Keratinocyte (primary cell): ENCODE measurements around the gene GATAD1. TPM values are rescaled to one million over a fixed set of nuclear protein-coding genes. Genes with fewer than 3 reads are reported as not detected.

ENCODE experiments used
- DNase-seq: peaks from one replicate; pipeline ENCODE4 v3.0.0-alpha.2; 2011; ENCODE audit warnings: low read depth, missing footprints, low spot score
- FAIRE-seq: peaks from 2 replicates; lab custom pipeline; 2011; peaks lifted over from hg19 to GRCh38; lab: Jason Lieb, UNC
- H2AFZ ChIP-seq: 2 replicates; pipeline ENCODE4 v1.6.0; 2012; ENCODE audit warnings: low read length, control low read depth, inconsistent platforms; ENCODE audit not compliant: control insufficient read depth
- H3K27ac ChIP-seq: 2 replicates; pipeline ENCODE4 v1.5.1; 2011; ENCODE audit warnings: low read length; ENCODE audit not compliant: control insufficient read depth, insufficient read depth
- H3K27me3 ChIP-seq: 3 replicates; pipeline ENCODE4 v1.6.0; 2011; ENCODE audit warnings: low read length; ENCODE audit not compliant: control insufficient read depth, insufficient read depth; ENCODE audit errors: extremely low read depth
- H3K36me3 ChIP-seq, 2 experiments: 2 replicates in 1 of 2; 3 replicates in 1 of 2; pipeline ENCODE4 v1.5.1; 2011; ENCODE audit warnings: low read length in 2 of 2, mild to moderate bottlenecking in 1 of 2; ENCODE audit not compliant: control insufficient read depth in 2 of 2, insufficient read depth in 2 of 2; ENCODE audit errors: extremely low read depth in 1 of 2
- H3K4me1 ChIP-seq: 3 replicates; pipeline ENCODE4 v1.5.1; 2011; ENCODE audit warnings: low read length; ENCODE audit not compliant: control insufficient read depth, insufficient read depth; ENCODE audit errors: extremely low read depth
- H3K4me2 ChIP-seq: 3 replicates; pipeline ENCODE4 v1.6.0; 2011; ENCODE audit warnings: low read depth, low read length; ENCODE audit not compliant: control insufficient read depth, insufficient read depth; ENCODE audit errors: extremely low read depth
- H3K4me3 ChIP-seq, 3 experiments: fragments of 200-600 bp in 1 of 3; sonication (generic) in 1 of 3; 2 replicates in 2 of 3; 3 replicates in 1 of 3; pipeline ENCODE4 v1.5.1; 2011 to 2016; ENCODE audit warnings: low read length in 3 of 3, mild to moderate bottlenecking in 3 of 3, control low read depth in 2 of 3, inconsistent platforms in 1 of 3, low read depth in 1 of 3, mixed read lengths in 1 of 3, mixed run types in 1 of 3, moderate library complexity in 1 of 3; ENCODE audit not compliant: control insufficient read depth in 2 of 3, insufficient read depth in 2 of 3; ENCODE audit errors: extremely low read depth in 1 of 3
- H3K79me2 ChIP-seq: 2 replicates; pipeline ENCODE4 v1.6.0; 2012; ENCODE audit warnings: low read length; ENCODE audit not compliant: control insufficient read depth, insufficient read depth
- H3K9ac ChIP-seq: 3 replicates; pipeline ENCODE4 v1.6.0; 2011; ENCODE audit warnings: low read length; ENCODE audit not compliant: control insufficient read depth, insufficient read depth; ENCODE audit errors: extremely low read depth
- H3K9me1 ChIP-seq: 3 replicates; pipeline ENCODE4 v1.6.0; 2011; ENCODE audit warnings: low read length; ENCODE audit not compliant: control insufficient read depth, insufficient read depth; ENCODE audit errors: extremely low read depth
- H3K9me3 ChIP-seq: 2 replicates; pipeline ENCODE4 v1.5.1; 2012; ENCODE audit warnings: low read depth, low read length; ENCODE audit not compliant: control insufficient read depth
- H4K20me1 ChIP-seq: 3 replicates; pipeline ENCODE4 v1.6.0; 2011; ENCODE audit warnings: low read length; ENCODE audit not compliant: control insufficient read depth, insufficient read depth; ENCODE audit errors: extremely low read depth
- EZH2 ChIP-seq: IDR thresholded peaks from one replicate; pipeline ENCODE4 v1.6.1; 2012; ENCODE audit warnings: inconsistent platforms, mild to moderate bottlenecking, low read length, moderate library complexity
- dilution Hi-C: fragments of 300-500 bp; cut with MboI; formaldehyde crosslinking; loops from one replicate; pipeline ENCODE4 v1.7.0; 2020; ENCODE audit warnings: low sequenced_read_pairs; ENCODE audit not compliant: extremely low pct_ligation_motif_present
- polyA plus RNA-seq, 5 experiments: library from polyadenylated mRNA; depleted of rRNA in 3 of 5; stranded (reverse) in 3 of 5; stranded (forward) in 1 of 5; unstranded in 1 of 5; fragments of >200 nt; gene quantifications; 1 replicate in 1 of 5; 2 replicates in 3 of 5; 3 replicates in 1 of 5; pipeline versions ENCODE4 v1.2.1 to v1.2.3, GENCODE V29; 2011 to 2012; ENCODE audit warnings: missing spikeins in 2 of 5, low read depth in 1 of 5, low replicate concordance in 1 of 5
- TF ChIP-seq, protein P1 (sequence below), 3 experiments: IDR thresholded peaks in 1 of 3; conservative IDR thresholded peaks in 1 of 3; optimal IDR thresholded peaks in 1 of 3; 2 replicates in 2 of 3; 3 replicates in 1 of 3; pipeline versions ENCODE3 to v1.5.1; 2011; ENCODE audit warnings: low read length in 3 of 3, mild to moderate bottlenecking in 3 of 3, moderate library complexity in 2 of 3, control low read depth in 1 of 3, inconsistent platforms in 1 of 3; ENCODE audit not compliant: insufficient read depth in 2 of 3; ENCODE audit errors: extremely low read depth in 1 of 3

GATAD1 gene
- polyA plus RNA-seq, 1 donor (not counting 4 experiments of a cell fraction or from before 2014, with no cell fraction given): 16.5 TPM

DNA sequence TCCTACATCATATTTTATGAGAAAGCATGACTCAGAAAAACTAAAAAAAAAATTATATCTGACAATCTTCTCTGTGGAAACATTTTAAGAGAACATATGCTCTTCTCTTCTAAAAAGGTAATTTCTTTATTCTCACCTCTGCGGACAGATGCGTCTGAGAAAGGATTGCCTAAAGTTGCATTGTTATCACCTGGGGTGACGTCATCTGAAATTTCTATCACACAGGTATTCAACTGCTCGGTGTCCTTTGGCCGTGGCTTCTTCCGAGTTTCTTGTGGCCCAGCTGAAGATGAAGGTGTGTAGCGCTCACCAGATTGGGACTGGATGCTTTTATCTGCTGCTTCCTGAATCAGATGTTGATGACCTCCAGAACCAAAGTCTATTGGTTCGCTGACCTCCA is 14.3 kb upstream of the GATAD1 start:
- Histone ChIP-seq H2AFZ (no peak overlapping the region), H3K9me3 (no peaks in the 10 kb centered on the region), H3K9ac (no peak overlapping the region), H3K4me3 (no peak overlapping the region), H3K27ac (no peak overlapping the region), H3K36me3 (no peaks in the 10 kb centered on the region), H3K27me3 (peaks cover 3% of the 10 kb centered on the region), H3K9me1 (no peaks in the 10 kb centered on the region), H3K4me2 (no peak overlapping the region), H3K79me2 (no peaks in the 10 kb centered on the region), H4K20me1 (no peaks in the 10 kb centered on the region), H3K4me1 (no peaks in the 10 kb centered on the region)
- FAIRE-seq (no peak), DNase-seq (no peak)
- dilution Hi-C loops: no loop called here
- TF ChIP-seq, protein P1, sequence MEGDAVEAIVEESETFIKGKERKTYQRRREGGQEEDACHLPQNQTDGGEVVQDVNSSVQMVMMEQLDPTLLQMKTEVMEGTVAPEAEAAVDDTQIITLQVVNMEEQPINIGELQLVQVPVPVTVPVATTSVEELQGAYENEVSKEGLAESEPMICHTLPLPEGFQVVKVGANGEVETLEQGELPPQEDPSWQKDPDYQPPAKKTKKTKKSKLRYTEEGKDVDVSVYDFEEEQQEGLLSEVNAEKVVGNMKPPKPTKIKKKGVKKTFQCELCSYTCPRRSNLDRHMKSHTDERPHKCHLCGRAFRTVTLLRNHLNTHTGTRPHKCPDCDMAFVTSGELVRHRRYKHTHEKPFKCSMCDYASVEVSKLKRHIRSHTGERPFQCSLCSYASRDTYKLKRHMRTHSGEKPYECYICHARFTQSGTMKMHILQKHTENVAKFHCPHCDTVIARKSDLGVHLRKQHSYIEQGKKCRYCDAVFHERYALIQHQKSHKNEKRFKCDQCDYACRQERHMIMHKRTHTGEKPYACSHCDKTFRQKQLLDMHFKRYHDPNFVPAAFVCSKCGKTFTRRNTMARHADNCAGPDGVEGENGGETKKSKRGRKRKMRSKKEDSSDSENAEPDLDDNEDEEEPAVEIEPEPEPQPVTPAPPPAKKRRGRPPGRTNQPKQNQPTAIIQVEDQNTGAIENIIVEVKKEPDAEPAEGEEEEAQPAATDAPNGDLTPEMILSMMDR (optimal IDR thresholded peaks at IDR 0.05 in 1 of 3, IDR thresholded peaks at IDR 0.05 in 1 of 3, conservative IDR thresholded peaks at IDR 0.05 in 1 of 3; ENCODE audit: extremely low read depth in 1 of 3, insufficient read depth in 2 of 3, low read length in 3 of 3): no peak
- TF ChIP-seq EZH2: no peak

DNA sequence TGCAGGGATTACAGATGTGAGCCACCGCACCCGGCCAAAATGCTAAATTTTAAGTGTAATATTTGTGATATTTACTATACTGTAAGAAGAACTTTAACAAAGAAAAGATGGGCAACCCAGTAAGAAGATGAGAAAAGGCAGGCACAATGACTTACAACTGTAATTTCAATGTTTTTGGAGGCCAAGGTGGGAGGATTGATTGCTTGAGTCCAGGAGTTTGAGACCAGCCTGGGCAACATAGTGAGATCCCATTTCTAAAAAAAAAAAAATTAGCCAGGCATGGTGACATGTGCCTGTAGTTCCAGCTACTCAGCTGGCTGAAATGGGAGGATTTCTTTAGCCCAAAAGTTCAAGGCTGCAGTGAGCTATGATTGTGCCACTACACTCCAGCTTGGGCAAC is 11.7 kb upstream of the GATAD1 start:
- Histone ChIP-seq H3K4me1 (no peaks in the 10 kb centered on the region), H2AFZ (no peak overlapping the region), H3K27me3 (peaks cover 3% of the 10 kb centered on the region), H3K9ac (no peak overlapping the region), H3K4me2 (no peak overlapping the region), H3K79me2 (no peaks in the 10 kb centered on the region), H3K27ac (no peak overlapping the region), H3K4me3 (no peak overlapping the region), H3K9me3 (no peaks in the 10 kb centered on the region), H4K20me1 (no peaks in the 10 kb centered on the region), H3K36me3 (no peaks in the 10 kb centered on the region), H3K9me1 (no peaks in the 10 kb centered on the region)
- dilution Hi-C loops: no loop called here
- FAIRE-seq: no peak
- DNase-seq: no peak
- no peak for TF ChIP-seq EZH2
- TF ChIP-seq, protein P1 (optimal IDR thresholded peaks at IDR 0.05 in 1 of 3, IDR thresholded peaks at IDR 0.05 in 1 of 3, conservative IDR thresholded peaks at IDR 0.05 in 1 of 3; ENCODE audit: extremely low read depth in 1 of 3, insufficient read depth in 2 of 3, low read length in 3 of 3): no peak
